Cardiac fibroblast (primary cell): ENCODE results near the gene HUS1B.
A peak's percentile ranks its signal among the peaks of the same experiment; 100 is the strongest.
"Not testable (repeated sequence)": the region's sequence is repeated elsewhere in the genome, so short reads cannot be mapped to it uniquely, and the experiment has no call there.

ENCODE experiments used
- DNase-seq, 2 donors: peaks; one replicate each; pipeline versions ENCODE4 v3.0.0 to v3.0.0-alpha.2; 2010; ENCODE audit warnings: low read depth in 2 of 2
- H3K4me3 ChIP-seq, 2 donors: replicated peaks in 1 of 2; 1 replicate in 1 of 2; 2 replicates in 1 of 2; pipeline ENCODE4 v1.5.1; 2011; ENCODE audit warnings: low read depth in 2 of 2, low read length in 2 of 2, mild to moderate bottlenecking in 2 of 2, moderate library complexity in 1 of 2
- TF ChIP-seq, protein P1 (sequence below): IDR thresholded peaks from one replicate; pipeline ENCODE4 v1.5.1; 2011; ENCODE audit warnings: low read depth, mild to moderate bottlenecking, low read length, inconsistent platforms

HUS1B gene

DNA sequence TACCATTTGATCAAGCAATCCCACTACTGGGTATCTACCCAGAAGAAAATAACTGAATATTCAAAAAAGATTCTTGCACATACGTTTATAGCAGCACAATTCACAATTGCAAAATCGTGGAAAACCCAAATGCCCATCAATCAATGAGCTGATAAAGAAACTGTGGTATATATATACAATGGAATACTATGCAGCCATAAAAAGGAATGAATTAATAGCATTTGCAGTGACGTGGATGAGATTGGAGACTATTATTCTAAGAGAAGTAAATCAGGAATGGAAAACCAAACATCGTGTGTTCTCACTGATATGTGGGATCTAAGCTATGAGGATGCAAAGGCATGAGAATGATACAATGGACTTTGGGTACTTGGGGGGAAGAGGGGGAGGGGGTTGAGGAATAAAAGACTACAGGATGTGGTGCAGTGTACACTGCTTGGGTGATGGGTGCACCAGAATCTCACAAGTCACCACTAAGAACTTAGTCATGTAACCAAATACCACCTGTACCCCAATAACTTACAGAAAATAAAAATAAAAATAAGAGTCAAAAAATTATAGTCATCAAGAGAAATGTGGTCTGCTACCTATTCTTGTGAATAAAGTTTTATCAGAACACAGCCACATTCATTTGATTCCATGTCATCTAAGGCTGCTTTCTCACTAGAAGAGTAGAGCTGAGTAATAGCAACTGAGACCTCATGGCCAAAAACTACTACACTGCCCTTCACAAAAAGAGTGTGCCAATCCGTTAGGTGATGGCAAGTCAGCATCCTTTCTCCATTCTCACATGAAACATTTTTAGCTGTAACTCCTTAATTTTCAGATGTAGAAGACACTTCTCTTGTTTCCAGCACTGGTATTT is 8.7 kb upstream of the HUS1B start:
- no peak for DNase-seq
- TF ChIP-seq, protein P1, sequence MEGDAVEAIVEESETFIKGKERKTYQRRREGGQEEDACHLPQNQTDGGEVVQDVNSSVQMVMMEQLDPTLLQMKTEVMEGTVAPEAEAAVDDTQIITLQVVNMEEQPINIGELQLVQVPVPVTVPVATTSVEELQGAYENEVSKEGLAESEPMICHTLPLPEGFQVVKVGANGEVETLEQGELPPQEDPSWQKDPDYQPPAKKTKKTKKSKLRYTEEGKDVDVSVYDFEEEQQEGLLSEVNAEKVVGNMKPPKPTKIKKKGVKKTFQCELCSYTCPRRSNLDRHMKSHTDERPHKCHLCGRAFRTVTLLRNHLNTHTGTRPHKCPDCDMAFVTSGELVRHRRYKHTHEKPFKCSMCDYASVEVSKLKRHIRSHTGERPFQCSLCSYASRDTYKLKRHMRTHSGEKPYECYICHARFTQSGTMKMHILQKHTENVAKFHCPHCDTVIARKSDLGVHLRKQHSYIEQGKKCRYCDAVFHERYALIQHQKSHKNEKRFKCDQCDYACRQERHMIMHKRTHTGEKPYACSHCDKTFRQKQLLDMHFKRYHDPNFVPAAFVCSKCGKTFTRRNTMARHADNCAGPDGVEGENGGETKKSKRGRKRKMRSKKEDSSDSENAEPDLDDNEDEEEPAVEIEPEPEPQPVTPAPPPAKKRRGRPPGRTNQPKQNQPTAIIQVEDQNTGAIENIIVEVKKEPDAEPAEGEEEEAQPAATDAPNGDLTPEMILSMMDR, result no peak
- H3K4me3 ChIP-seq, result no peak overlapping the region

DNA sequence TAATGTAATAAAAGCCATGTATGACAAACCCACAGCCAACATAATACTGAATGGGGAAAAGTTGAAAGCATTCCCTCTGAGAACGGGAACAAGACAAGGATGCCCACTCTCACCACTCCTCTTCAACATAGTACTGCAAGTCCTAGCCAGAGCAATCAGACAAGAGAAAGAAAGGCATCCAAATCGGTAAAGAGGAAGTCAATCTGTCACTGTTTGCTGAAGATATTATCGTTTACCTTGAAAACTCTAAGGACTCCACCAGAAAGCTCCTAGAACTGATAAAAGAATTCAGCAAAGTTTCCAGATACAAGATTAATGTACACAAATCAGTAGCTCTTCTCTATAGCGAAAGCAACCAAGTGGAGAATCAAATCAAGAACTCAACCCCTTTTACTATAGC is 6.9 kb upstream of the HUS1B start:
- H3K4me3 ChIP-seq, DNase-seq: not testable (repeated sequence)

DNA sequence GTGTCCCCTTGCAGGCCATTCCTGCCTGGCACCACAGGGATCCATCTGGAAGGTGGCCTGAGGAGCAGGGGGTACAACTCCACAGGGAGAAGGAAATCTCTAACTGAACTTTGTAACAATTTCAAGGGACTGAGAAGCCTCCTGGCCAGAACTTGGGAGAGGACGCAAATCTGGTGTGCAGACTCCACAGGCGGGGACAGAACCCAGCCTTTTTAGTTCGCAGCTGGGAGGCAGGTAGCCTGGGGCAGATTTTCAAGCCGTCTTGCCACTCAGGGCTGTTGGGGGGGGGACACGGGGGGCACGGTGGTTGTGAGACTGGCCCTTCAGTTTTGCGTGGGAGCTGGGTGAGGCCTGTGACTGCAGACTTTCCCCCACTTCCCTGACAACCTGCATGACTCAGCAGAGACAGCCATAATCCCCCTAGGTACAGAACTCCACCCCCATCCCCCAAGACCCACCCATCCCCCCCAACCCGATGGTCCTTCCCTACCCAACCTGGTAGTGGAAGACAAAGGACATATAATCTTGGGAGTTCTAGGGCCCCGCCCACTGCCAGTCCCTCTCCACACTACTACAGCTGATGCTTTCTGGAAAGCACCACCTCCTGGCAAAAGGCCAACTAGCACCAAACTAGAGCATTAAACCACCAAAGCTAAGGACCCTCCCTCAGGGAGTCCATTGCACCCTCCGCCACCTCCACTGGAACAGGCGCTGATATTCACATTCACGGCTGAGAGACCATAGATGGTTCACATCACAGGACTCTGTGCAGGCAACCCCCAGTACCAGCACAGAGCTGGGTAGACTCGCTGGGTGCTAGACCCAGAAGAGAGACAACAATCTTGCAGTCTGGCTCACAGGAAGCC is 3.0 kb upstream of the HUS1B start:
- TF ChIP-seq, protein P1, result no peak
- DNase-seq, result no peak
- no peak overlapping the region for H3K4me3 ChIP-seq

DNA sequence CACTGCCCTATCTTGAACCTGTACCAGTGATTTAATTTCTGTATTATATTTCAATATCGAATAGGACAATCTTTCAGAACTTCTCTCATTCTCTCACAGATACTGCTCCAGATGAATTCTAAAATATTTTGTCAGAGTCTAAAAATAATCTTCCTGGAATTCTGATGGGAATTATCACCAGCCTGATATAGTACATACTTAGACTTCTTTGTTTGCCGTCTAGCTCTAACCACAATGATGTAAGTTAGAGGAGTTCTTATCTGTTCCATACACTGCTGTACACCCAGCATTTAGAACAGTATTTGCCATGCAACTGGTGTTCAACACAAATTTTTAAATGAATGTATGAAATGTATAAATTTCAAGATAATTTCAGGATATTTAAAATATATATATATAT is 1.3 kb upstream of the HUS1B start:
- DNase-seq, result peak; percentile 58 to 89
- H3K4me3 ChIP-seq, result no peak overlapping the region
- TF ChIP-seq, protein P1, result no peak

DNA sequence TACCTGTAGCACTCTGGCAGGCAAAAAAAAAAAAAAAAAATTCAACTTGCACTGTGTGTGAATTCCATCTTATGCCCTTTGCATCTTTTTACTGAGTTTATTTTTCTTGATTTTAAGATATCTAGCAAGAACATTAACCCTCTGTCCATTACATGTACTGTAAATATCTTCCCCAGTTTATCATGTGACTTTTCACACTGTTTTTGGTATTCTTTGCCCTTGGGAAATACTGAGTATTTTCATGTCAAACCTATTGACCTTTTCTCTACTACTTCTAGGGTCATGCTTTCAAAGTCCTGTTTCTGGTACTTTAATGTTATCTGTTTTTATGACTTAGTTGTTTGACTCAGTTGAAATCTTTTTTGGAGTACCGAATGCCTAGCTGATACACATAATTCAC is 843 bp upstream of the HUS1B start:
- no peak overlapping the region for H3K4me3 ChIP-seq
- TF ChIP-seq, protein P1, result no peak
- DNase-seq, result peak in 1 of 2 donors; percentile 29

DNA sequence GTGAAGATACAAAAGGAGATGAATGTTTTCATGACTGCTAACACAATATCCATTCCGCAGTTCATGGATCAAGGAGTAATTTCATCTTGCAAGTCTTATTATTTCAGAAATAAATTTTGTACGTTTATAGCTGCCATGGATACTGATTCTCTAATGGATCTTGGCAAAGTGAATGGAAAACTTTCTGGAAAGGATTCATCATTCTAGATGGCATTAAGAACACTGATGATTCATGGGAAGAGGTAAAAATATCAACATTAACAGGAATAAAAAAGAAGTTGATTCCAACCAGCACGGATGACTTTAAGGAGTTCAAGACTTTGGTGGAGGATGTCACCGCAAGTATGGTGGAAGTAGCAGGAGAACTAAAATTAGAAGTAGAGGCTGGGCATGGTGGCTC is 2.8 kb downstream of the HUS1B start:
- DNase-seq, result peak in 1 of 2 donors; percentile 18
- no peak overlapping the region for H3K4me3 ChIP-seq
- TF ChIP-seq, protein P1, result no peak

DNA sequence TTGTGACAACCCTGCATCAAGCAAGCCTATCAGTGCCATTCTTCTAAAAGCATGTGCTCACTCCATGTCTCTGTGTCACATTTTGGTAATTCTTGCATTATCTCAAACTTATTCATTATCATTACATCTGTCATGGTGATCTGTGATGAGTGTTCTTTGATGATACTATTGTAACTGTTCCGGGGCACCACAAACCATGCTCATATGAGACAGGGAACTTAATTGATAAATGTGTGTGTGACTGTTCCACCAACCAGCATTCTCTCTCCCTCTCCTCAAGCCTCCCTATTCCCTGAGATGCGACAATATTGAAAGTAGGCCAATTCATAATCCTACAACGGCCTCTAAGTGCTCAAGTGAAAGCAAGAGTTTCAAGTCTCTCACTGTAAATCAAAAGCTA is 4.0 kb downstream of the HUS1B start:
- H3K4me3 ChIP-seq, result no peak overlapping the region
- TF ChIP-seq, protein P1, result no peak
- no peak for DNase-seq
